A673 (cell line): ENCODE measurements around the gene CDC42EP1. TPM values are rescaled to one million over a fixed set of nuclear protein-coding genes. Genes with fewer than 3 reads are reported as not detected.
"Not testable (repeated sequence)": the region's sequence is repeated elsewhere in the genome, so short reads cannot be mapped to it uniquely, and the experiment has no call there.

Experiments used
- BruUV-seq: library from RNA; stranded (reverse); fragments of 400-500 nt; replicated peaks from 2 replicates; lab custom pipeline; 2021; lab: Mats Ljungman, UMichigan
- CTCF ChIA-PET: fragments of 300-600 bp; sonication (Branson Sonifier 250); formaldehyde crosslinking; loops from one replicate; lab custom pipeline; 2022; ENCODE audit warnings: antibody characterized with exemption; lab: Charles Lee
- POLR2A ChIA-PET: fragments of 300-600 bp; sonication (Branson Sonifier 250); formaldehyde crosslinking; loops from one replicate; lab custom pipeline; 2022; ENCODE audit warnings: antibody characterized with exemption; ENCODE audit not compliant: low non-redundant PET; lab: Charles Lee
- DNase-seq: peaks from one replicate; pipeline ENCODE4 v3.0.0-alpha.2; 2015; ENCODE audit warnings: low spot score
- H3K27ac ChIP-seq: fragments of 200-600 bp; sonication (generic); 2 replicates; pipeline ENCODE4 v1.5.1; 2016; ENCODE audit warnings: mixed run types, low read depth, mild to moderate bottlenecking, mixed read lengths, antibody characterized with exemption, low read length; ENCODE audit not compliant: poor library complexity, severe bottlenecking
- H3K27me3 ChIP-seq: fragments of 200-600 bp; sonication (generic); replicated peaks from 2 replicates; pipeline ENCODE4 v1.6.1; 2017; ENCODE audit warnings: mixed run types, low read depth, mild to moderate bottlenecking, mixed read lengths, antibody characterized with exemption, low read length; ENCODE audit not compliant: insufficient read depth, poor library complexity
- H3K36me3 ChIP-seq: fragments of 200-600 bp; sonication (generic); 2 replicates; pipeline ENCODE4 v1.6.1; 2016; ENCODE audit warnings: mixed run types, mild to moderate bottlenecking, mixed read lengths, antibody characterized with exemption, low read length; ENCODE audit not compliant: insufficient read depth, poor library complexity, severe bottlenecking
- H3K4me1 ChIP-seq: fragments of 200-600 bp; sonication (generic); 2 replicates; pipeline ENCODE4 v1.6.1; 2017; ENCODE audit warnings: mixed run types, mild to moderate bottlenecking, mixed read lengths, antibody characterized with exemption, low read length; ENCODE audit not compliant: insufficient read depth, poor library complexity, severe bottlenecking
- H3K4me3 ChIP-seq: fragments of 200-600 bp; sonication (generic); 2 replicates; pipeline ENCODE4 v1.5.1; 2016; ENCODE audit warnings: low read depth, mixed run types, mild to moderate bottlenecking, mixed read lengths, low read length; ENCODE audit not compliant: poor library complexity, severe bottlenecking
- H3K9me3 ChIP-seq: fragments of 200-600 bp; sonication (generic); 2 replicates; pipeline ENCODE4 v1.6.1; 2016; ENCODE audit warnings: mixed run types, low read depth, mild to moderate bottlenecking, mixed read lengths, antibody characterized with exemption, low read length; ENCODE audit not compliant: poor library complexity, severe bottlenecking
- CTCF ChIP-seq: fragments of 300-800, 200-600 bp; sonication (generic); conservative IDR thresholded peaks from 2 replicates; pipeline ENCODE4 v1.5.1; 2017; ENCODE audit warnings: low read depth, mild to moderate bottlenecking, antibody characterized with exemption, low read length, moderate library complexity, mixed read lengths
- EZH2 ChIP-seq: fragments of 200-600 bp; sonication (generic); IDR thresholded peaks from 2 replicates; pipeline ENCODE4 v1.6.1; 2017; ENCODE audit warnings: borderline replicate concordance, low read depth, mild to moderate bottlenecking, mixed read lengths, antibody characterized with exemption, low read length; ENCODE audit not compliant: poor library complexity, severe bottlenecking
- intact Hi-C: fragments of 100-400 bp; cut with micrococcal nuclease; formaldehyde crosslinking; loops from one replicate; pipeline ENCODE4 v1.10.0; 2022; ENCODE audit not compliant: unreplicated experiment
- total RNA-seq: library from RNA; stranded (reverse); gene quantifications from 2 replicates; pipeline ENCODE4 v1.2.3, GENCODE V29; 2021

CDC42EP1 gene
- total RNA-seq, 1 experiment from 2014 or later: 1.1 TPM

DNA sequence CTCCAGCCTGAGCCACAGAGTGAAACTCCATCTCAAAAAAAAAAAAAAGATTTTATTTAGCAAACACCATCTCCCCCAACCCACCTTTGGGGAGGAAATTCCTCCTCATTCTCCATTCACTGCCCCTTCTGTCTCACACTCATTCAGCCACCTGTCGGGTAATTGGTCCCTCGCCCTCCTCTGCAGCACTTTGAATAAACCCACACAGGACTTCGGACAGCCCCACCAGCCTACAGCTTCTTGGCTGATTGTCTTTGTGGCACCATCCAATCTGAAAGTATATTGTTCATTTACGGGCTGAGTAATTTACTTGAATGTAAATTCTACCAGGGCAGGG is 40.9 kb downstream of the CDC42EP1 start:
- no peak for DNase-seq
- Histone ChIP-seq H3K9me3 (no peaks in the 10 kb centered on the region), H3K27me3 (no peaks in the 10 kb centered on the region), H3K27ac (no peak overlapping the region), H3K36me3 (no peaks in the 10 kb centered on the region), H3K4me3 (peak overlapping the region; percentile 7), H3K4me1 (peaks cover 6% of the 10 kb centered on the region)
- intact Hi-C loops: no loop called here
- no TSS peak for BruUV-seq
- POLR2A ChIA-PET: no interaction called here
- TF ChIP-seq CTCF: no peak
- TF ChIP-seq EZH2: no peak
- CTCF ChIA-PET: no interaction called here

DNA sequence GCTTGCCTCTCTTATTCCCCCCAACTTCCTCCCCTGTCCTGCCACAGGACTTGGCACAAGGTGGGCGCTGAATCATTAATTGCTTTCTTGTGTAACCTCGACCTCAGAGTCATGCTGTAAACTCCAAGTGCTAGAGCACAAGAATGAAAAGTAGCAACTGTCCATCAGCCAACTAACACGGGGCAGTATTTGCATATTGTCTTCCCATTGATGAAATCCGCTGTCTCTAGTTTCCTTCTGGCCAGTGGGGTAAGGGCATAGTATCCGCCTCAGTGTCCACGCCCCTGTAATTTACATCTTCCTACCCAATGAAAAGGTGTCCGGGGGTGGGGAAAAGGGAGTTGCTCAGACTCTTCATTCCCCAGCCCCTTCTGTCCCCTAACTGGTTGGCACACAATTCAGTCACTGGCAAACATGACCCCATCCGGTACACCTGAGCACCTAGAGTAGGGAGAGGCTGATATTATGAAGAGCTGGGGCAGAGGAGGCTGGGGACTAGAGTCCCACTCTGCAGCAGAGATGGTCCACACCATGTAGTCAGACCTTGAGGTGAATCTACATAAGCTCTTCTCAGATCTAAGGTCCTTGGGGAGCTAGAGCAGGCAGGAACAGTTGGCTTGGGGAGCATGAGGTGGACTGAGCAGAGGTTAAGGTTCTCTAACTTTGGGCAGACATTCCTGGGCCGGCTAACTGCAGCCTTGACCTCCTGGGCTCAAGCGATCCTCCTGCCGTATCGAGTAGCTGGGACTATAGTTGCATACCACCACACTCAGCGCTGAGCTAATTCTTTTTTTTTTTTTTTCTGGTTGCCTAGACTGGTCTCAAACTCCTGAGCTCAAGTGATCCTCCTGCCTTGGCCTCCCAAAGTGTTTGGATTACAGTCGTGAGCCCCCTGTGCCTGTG is 41.5 kb downstream of the CDC42EP1 start:
- BruUV-seq: no TSS peak
- TF ChIP-seq EZH2 (no peak), CTCF (no peak)
- ChIA-PET CTCF (interaction anchor here (0.6 to 1.0 kb wide), 3 partner anchors 9 to 292 kb away, joined by 5 to 12 read pairs (median 6); no protein-coding TSS in a partner anchor), POLR2A (interaction anchor here (0.6 to 0.7 kb wide), 3 partner anchors 11 to 243 kb away, joined by 3 to 10 read pairs (median 4); partner anchors contain the start of gene ANKRD54)
- Histone ChIP-seq H3K27me3 (no peaks in the 10 kb centered on the region), H3K4me1 (peaks cover 6% of the 10 kb centered on the region), H3K36me3 (no peaks in the 10 kb centered on the region), H3K4me3 (peak overlapping the region; percentile 7), H3K9me3 (no peaks in the 10 kb centered on the region), H3K27ac (no peak overlapping the region)
- peak; percentile 62 for DNase-seq
- intact Hi-C loops: no loop called here

DNA sequence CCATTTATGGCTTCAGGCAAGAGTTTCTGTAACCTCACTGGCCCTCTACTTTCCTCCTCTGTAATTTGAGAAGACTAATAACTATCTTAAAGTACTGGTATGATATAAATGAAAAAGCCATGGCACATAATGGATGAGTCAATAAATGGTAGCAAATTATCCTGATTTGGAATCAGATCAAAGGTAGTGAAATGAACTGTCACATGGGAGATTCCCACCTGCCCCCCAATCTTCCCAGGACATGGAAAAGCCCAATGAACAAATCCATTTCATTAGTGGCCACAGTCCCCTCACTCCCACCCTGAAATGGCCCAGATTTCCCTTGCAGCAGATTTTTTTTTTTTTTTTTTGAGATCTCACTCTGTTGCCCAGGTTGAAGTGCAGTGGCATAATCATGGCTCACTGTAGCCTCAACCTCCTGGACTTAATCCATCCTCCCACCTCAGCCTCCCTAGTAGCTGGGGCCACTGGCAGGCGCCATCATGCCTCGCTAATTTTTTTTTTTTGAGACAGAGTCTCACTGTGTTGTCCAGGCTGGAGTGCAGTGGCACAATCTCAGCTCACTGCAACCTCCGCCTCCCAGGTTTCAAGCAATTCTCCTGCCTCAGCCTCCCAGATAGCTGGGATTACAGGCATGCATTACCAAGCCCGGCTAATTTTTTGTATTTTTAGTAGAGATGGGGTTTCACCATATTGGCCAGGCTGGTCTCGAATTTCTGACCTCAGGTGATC is 42.4 kb downstream of the CDC42EP1 start:
- ChIA-PET POLR2A (interaction anchor here (0.6 to 0.7 kb wide), 2 partner anchors 14 to 242 kb away, joined by 3 to 10 read pairs; partner anchors contain the start of gene ANKRD54), CTCF (interaction anchor here (0.6 to 1.0 kb wide), 4 partner anchors 10 to 293 kb away, joined by 5 to 12 read pairs (median 6); no protein-coding TSS in a partner anchor)
- H3K4me1 ChIP-seq: peaks cover 11% of the 10 kb centered on the region
- H3K36me3 ChIP-seq, H3K27me3 ChIP-seq, DNase-seq, intact Hi-C loops, H3K9me3 ChIP-seq, H3K27ac ChIP-seq, BruUV-seq, H3K4me3 ChIP-seq: not testable (repeated sequence)
